CD14-positive monocyte (primary cell): ENCODE measurements around the gene FN1. TPM values are rescaled to one million over a fixed set of nuclear protein-coding genes. Genes with fewer than 3 reads are reported as not detected.

Source experiments
- DNase-seq, 3 donors: peaks; one replicate each; pipeline ENCODE4 v3.0.0-alpha.2; 2011 to 2022
- H2AFZ ChIP-seq: 2 replicates; pipeline ENCODE4 v1.6.0; 2012; ENCODE audit warnings: mild to moderate bottlenecking, low read depth, low read length, inconsistent platforms; ENCODE audit not compliant: insufficient read depth, poor library complexity, severe bottlenecking
- H3K27ac ChIP-seq, 2 donors: 1 replicate in 1 of 2; 2 replicates in 1 of 2; pipeline ENCODE4 v1.5.1; 2012 to 2013; ENCODE audit warnings: low read length in 2 of 2, control low read depth in 1 of 2, inconsistent platforms in 1 of 2, low read depth in 1 of 2, mild to moderate bottlenecking in 1 of 2
- H3K27me3 ChIP-seq, 2 donors: one replicate each; pipeline versions ENCODE4 v1.6.0 to v1.6.1; 2011 to 2013; ENCODE audit warnings: low read length in 2 of 2; ENCODE audit not compliant: control insufficient read depth in 2 of 2, insufficient read depth in 2 of 2
- H3K36me3 ChIP-seq, 2 donors: replicated peaks in 1 of 2; 1 replicate in 1 of 2; 2 replicates in 1 of 2; pipeline versions ENCODE4 v1.5.1 to v1.6.1; 2012 to 2013; ENCODE audit warnings: low read length in 2 of 2, control low read depth in 1 of 2, inconsistent platforms in 1 of 2, mild to moderate bottlenecking in 1 of 2; ENCODE audit not compliant: insufficient read depth in 2 of 2, control insufficient read depth in 1 of 2
- H3K4me1 ChIP-seq, 2 donors: 1 replicate in 1 of 2; 2 replicates in 1 of 2; pipeline versions ENCODE4 v1.5.1 to v1.6.1; 2012 to 2013; ENCODE audit warnings: low read length in 2 of 2, control low read depth in 1 of 2, inconsistent platforms in 1 of 2, mild to moderate bottlenecking in 1 of 2, moderate library complexity in 1 of 2; ENCODE audit not compliant: insufficient read depth in 2 of 2, control insufficient read depth in 1 of 2
- H3K4me2 ChIP-seq: replicated peaks from 2 replicates; pipeline ENCODE3; 2012; ENCODE audit warnings: low read length, moderate library complexity, mild to moderate bottlenecking; ENCODE audit not compliant: poor library complexity, severe bottlenecking; ENCODE audit errors: extremely low read depth
- H3K4me3 ChIP-seq, 3 experiments: fragments of 200-600 bp in 1 of 3; sonication (generic) in 1 of 3; replicated peaks in 1 of 3; 1 replicate in 2 of 3; 2 replicates in 1 of 3; pipeline ENCODE4 v1.5.1; 2011 to 2013; ENCODE audit warnings: low read length in 3 of 3, mild to moderate bottlenecking in 3 of 3, control low read depth in 2 of 3, low read depth in 2 of 3, inconsistent platforms in 1 of 3, moderate library complexity in 1 of 3
- H3K79me2 ChIP-seq: 2 replicates; pipeline ENCODE4 v1.6.0; 2012; ENCODE audit warnings: mild to moderate bottlenecking, control low read depth, inconsistent platforms, low read length, moderate library complexity; ENCODE audit not compliant: insufficient read depth
- H3K9ac ChIP-seq: 2 replicates; pipeline ENCODE4 v1.6.0; 2017; ENCODE audit warnings: low read length, mild to moderate bottlenecking; ENCODE audit not compliant: insufficient read depth, poor library complexity, severe bottlenecking
- H3K9me3 ChIP-seq, 2 donors: replicated peaks in 1 of 2; 1 replicate in 1 of 2; 2 replicates in 1 of 2; pipeline versions ENCODE4 v1.5.1 to v1.6.1; 2012 to 2013; ENCODE audit warnings: low read length in 2 of 2, control low read depth in 1 of 2; ENCODE audit not compliant: control insufficient read depth in 1 of 2, insufficient read depth in 1 of 2
- H4K20me1 ChIP-seq: 2 replicates; pipeline ENCODE4 v1.6.0; 2012; ENCODE audit warnings: mild to moderate bottlenecking, low read length, control low read depth, moderate library complexity; ENCODE audit not compliant: insufficient read depth
- H3K27ac Mint-ChIP-seq, 7 donors: one replicate each; pipeline ENCODE4 v1.8.0; 2020; ENCODE audit warnings: mild to moderate bottlenecking in 7 of 7, mixed read lengths in 7 of 7, moderate library complexity in 6 of 7, inconsistent platforms in 2 of 7
- H3K27me3 Mint-ChIP-seq, 3 donors: one replicate each; pipeline ENCODE4 v1.8.0; 2021 to 2022; ENCODE audit warnings: low read depth in 3 of 3, mild to moderate bottlenecking in 3 of 3, mixed read lengths in 3 of 3, moderate library complexity in 3 of 3, inconsistent platforms in 1 of 3
- H3K36me3 Mint-ChIP-seq, 2 donors: one replicate each; pipeline ENCODE4 v1.8.0; 2020; ENCODE audit warnings: mixed read lengths in 2 of 2, inconsistent platforms in 1 of 2, mild to moderate bottlenecking in 1 of 2
- H3K4me1 Mint-ChIP-seq: one replicate; pipeline ENCODE4 v1.8.0; 2020; ENCODE audit warnings: mild to moderate bottlenecking, mixed read lengths
- H3K4me3 Mint-ChIP-seq, 2 donors: one replicate each; pipeline ENCODE4 v1.8.0; 2020; ENCODE audit warnings: mild to moderate bottlenecking in 2 of 2, mixed read lengths in 2 of 2, moderate library complexity in 1 of 2
- H3K9me3 Mint-ChIP-seq, 7 donors: one replicate each; pipeline ENCODE4 v1.8.0; 2020 to 2022; ENCODE audit warnings: mixed read lengths in 7 of 7, mild to moderate bottlenecking in 6 of 7, moderate library complexity in 6 of 7, inconsistent platforms in 2 of 7
- CTCF ChIP-seq: fragments of 200-600 bp; IDR thresholded peaks from one replicate; pipeline ENCODE4 v1.8.0; 2022; ENCODE audit warnings: antibody characterized with exemption, mild to moderate bottlenecking
- WGBS: methylation state at CpG from one replicate; pipeline ENCODE4 v1.1.5; 2013; ENCODE audit warnings: missing lambda C conversion rate; ENCODE audit not compliant: insufficient coverage; 5-methylcytosine and 5-hydroxymethylcytosine counted together
- intact Hi-C, 2 donors: fragments of 100-400 bp; cut with micrococcal nuclease; formaldehyde crosslinking; loops; one replicate each; pipeline versions ENCODE4 v1.15.0 to v1.15.1; 2023
- polyA minus RNA-seq: library from RNA; depleted of rRNA, polyadenylated mRNA; stranded (reverse); fragments of >200 nt; gene quantifications from 2 replicates; pipeline ENCODE4 v1.2.3, GENCODE V29; 2012
- polyA plus RNA-seq, 3 donors: library from polyadenylated mRNA; depleted of rRNA in 1 of 3; unstranded in 2 of 3; stranded (reverse) in 1 of 3; fragments of 300-500 nt in 2 of 3; fragments of >200 nt in 1 of 3; fragmentation: Illumina TruSeq in 2 of 3; gene quantifications; 1 replicate in 2 of 3; 2 replicates in 1 of 3; pipeline ENCODE4 v1.2.3, GENCODE V29; 2012 to 2021
- total RNA-seq, 12 experiments: library from RNA in 1 of 12; stranded (reverse) in 1 of 12; fragments of 120-200 nt in 1 of 12; gene quantifications; one replicate each; pipeline ENCODE4 v1.2.4 and lab custom pipeline; 2013 to 2026; ENCODE audit warnings: mixed read lengths in 6 of 12, inconsistent platforms in 1 of 12

FN1 gene
- total RNA-seq (2013): 4.9 TPM
- polyA plus RNA-seq: under 1 TPM; 0.21 to 0.72 (median 0.23) TPM
- 0.42 and 0.56 TPM in 2 replicates for polyA minus RNA-seq
- 1.8 to 41.4 (median 13.6) reads per million in 11 experiments for total RNA-seq (lab: John Stamatoyannopoulos, UW)

GRCh38 chr2:215435870-215436704 is at the start of gene FN1:
FN1 (minus strand) TSS chr2:215436068; CDS start chr2:215435802, 266 bp downstream.
- Histone ChIP-seq H3K27me3 (peaks cover 78 to 95% of the 10 kb centered on the region in 2 donors), H3K27ac (no peak within 1 kb of the TSS), H3K9me3 (peaks cover 0 to 9% of the 10 kb centered on the region in 2 donors), H3K9ac (peak within 1 kb of the TSS; percentile 16), H3K4me1 (peaks cover 17 to 18% of the 10 kb centered on the region in 2 donors), H3K4me3 (peak within 1 kb of the TSS; percentile 30 to 72 (median 35)), H3K79me2 (no peaks in the 10 kb centered on the region), H4K20me1 (no peaks in the 10 kb centered on the region), H3K4me2 (peak within 1 kb of the TSS; percentile 78), H3K36me3 (no peaks in the 10 kb centered on the region), H2AFZ (peak within 1 kb of the TSS; percentile 76)
- Mint-ChIP-seq H3K4me1 (peaks cover 20% of the 10 kb centered on the region), H3K27me3 (peaks cover 75 to 80% (median 79%) of the 10 kb centered on the region in 3 donors), H3K9me3 (peaks cover 0 to 16% (median 3%) of the 10 kb centered on the region in 7 donors), H3K27ac (peak within 1 kb of the TSS in 4 of 7 donors; percentile 58 to 80 (median 76)), H3K36me3 (peaks cover 2 to 5% of the 10 kb centered on the region in 2 donors), H3K4me3 (peak within 1 kb of the TSS; percentile 86 to 94)
- 0% methylated on average over 15 of the region's 54 CpGs for WGBS
- intact Hi-C loops: no loop called here
- DNase-seq: peak; percentile 33 to 53 (median 35)
- TF ChIP-seq CTCF: no peak

GRCh38 chr2:215485032-215485431 is 49.2 kb upstream of the FN1 start:
- no peak overlapping the region for H3K4me3 Mint-ChIP-seq
- H3K27ac ChIP-seq: no peak overlapping the region

More at GRCh38 chr2:215485032-215485431, 49.2 kb upstream of the FN1 start:
- intact Hi-C loops: no loop called here
- Mint-ChIP-seq H3K36me3 (no peaks in the 10 kb centered on the region), H3K4me1 (peaks cover 9% of the 10 kb centered on the region), H3K9me3 (peaks cover 0 to 7% (median 0%) of the 10 kb centered on the region in 7 donors), H3K27me3 (peaks cover 2 to 12% (median 4%) of the 10 kb centered on the region in 3 donors), H3K27ac (no peak overlapping the region)
- Histone ChIP-seq H3K4me2 (no peak overlapping the region), H3K36me3 (no peaks in the 10 kb centered on the region), H3K4me3 (no peak overlapping the region), H3K9ac (no peak overlapping the region), H3K27me3 (peaks cover 0 to 3% of the 10 kb centered on the region in 2 donors), H3K4me1 (peaks cover 10% of the 10 kb centered on the region in 2 donors), H3K9me3 (no peaks in the 10 kb centered on the region), H2AFZ (no peak overlapping the region), H3K79me2 (no peaks in the 10 kb centered on the region), H4K20me1 (no peaks in the 10 kb centered on the region)
- DNase-seq: no peak
- no peak for TF ChIP-seq CTCF
